GM20000 (cell line): ENCODE results near the gene C2.

Experiments used
- DNase-seq: peaks from one replicate; pipeline ENCODE4 v3.0.0; 2012; ENCODE audit warnings: low spot score
- CTCF ChIP-seq: IDR thresholded peaks from 2 replicates; pipeline ENCODE4 v1.5.1; 2012; ENCODE audit warnings: mild to moderate bottlenecking, control low read depth; ENCODE audit errors: extremely low read depth, missing control alignments

The C2 gene

GRCh38 chr6:31933537-31933936 lies 6.0 kb downstream of the C2 start:
- TF ChIP-seq CTCF: no peak
- no peak for DNase-seq

GRCh38 chr6:31935021-31935420 lies 7.5 kb downstream of the C2 start:
- DNase-seq: no peak
- TF ChIP-seq CTCF: no peak

- no peak for TF ChIP-seq CTCF
These were observed 8.3 kb downstream of the C2 start for GRCh38 chr6:31935823-31936222.

GRCh38 chr6:31940256-31940664 lies 12.7 kb downstream of the C2 start:
- no peak for DNase-seq
- TF ChIP-seq CTCF: no peak

More at GRCh38 chr6:31935823-31936222, 8.3 kb downstream of the C2 start:
- no peak for DNase-seq

- TF ChIP-seq CTCF: no peak
- no peak for DNase-seq
These were observed 16.2 kb downstream of the C2 start for GRCh38 chr6:31943742-31944141.

- TF ChIP-seq CTCF: no peak
- DNase-seq: no peak
These were observed 17.6 kb downstream of the C2 start for GRCh38 chr6:31945154-31945506.

GRCh38 chr6:31945507-31946369 lies 18.2 kb downstream of the C2 start, which contains the start of gene CFB:
Gene CFB (plus strand): TSS chr6:31946095. CDS start chr6:31946222, 127 bp downstream.
- DNase-seq: no peak

More at GRCh38 chr6:31945507-31946369, 18.2 kb downstream of the C2 start, which contains the start of gene CFB:
- no peak for TF ChIP-seq CTCF
